ENCODE measurements around the gene MLLT3. TPM values are rescaled to one million over a fixed set of nuclear protein-coding genes. Genes with fewer than 3 reads are reported as not detected.

The MLLT3 gene
- total RNA-seq, 4 donors from 2014 or later: 9.4 to 38.2 (median 30.2) TPM

DNA sequence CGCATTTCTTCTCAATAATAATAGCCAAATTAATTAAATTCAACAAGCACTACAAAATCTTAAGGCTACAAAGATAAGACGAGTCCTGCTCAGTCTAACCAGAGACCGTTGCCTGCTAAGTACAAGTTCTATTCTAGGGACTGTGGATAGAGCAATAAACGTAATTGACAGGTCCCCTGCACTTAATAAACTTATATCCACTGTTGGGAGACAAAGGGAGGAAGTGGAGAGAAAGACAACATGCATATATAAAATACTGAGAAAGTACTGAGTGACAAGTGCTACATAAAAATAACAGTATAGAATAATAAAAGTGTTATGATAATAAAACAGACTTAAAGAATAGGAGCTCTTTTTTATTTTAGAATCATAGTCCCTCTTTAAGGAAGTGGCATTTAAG lies 158.1 kb downstream of the MLLT3 start:
- H3K4me1 ChIP-seq: peaks cover 0 to 9% (median 2%) of the 10 kb centered on the region in 4 donors
- no peaks in the 10 kb centered on the region for H3K36me3 ChIP-seq
- in situ Hi-C loops (cut with MboI; ENCODE audit: low pct_ligation_motif_present in 1 of 4, low pct_unique_long_range_greater_than_20kb in 1 of 4, low sequenced_read_pairs in 3 of 4): no loop called here
- TF ChIP-seq EP300 (IDR thresholded peaks at IDR 0.05; ENCODE audit: low read depth) (no peak), POLR2AphosphoS5 (IDR thresholded peaks at IDR 0.05) (no peak), POLR2A (IDR thresholded peaks at IDR 0.05) (no peak)
- TF ChIP-seq, protein P1, sequence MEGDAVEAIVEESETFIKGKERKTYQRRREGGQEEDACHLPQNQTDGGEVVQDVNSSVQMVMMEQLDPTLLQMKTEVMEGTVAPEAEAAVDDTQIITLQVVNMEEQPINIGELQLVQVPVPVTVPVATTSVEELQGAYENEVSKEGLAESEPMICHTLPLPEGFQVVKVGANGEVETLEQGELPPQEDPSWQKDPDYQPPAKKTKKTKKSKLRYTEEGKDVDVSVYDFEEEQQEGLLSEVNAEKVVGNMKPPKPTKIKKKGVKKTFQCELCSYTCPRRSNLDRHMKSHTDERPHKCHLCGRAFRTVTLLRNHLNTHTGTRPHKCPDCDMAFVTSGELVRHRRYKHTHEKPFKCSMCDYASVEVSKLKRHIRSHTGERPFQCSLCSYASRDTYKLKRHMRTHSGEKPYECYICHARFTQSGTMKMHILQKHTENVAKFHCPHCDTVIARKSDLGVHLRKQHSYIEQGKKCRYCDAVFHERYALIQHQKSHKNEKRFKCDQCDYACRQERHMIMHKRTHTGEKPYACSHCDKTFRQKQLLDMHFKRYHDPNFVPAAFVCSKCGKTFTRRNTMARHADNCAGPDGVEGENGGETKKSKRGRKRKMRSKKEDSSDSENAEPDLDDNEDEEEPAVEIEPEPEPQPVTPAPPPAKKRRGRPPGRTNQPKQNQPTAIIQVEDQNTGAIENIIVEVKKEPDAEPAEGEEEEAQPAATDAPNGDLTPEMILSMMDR (IDR thresholded peaks at IDR 0.05): no peak
- no peak overlapping the region for H3K27ac ChIP-seq
- no peaks in the 10 kb centered on the region for H3K27me3 ChIP-seq
- intact Hi-C loops (cut with DNase I; ENCODE audit: low total_unique reads): no loop called here
- no peak overlapping the region for H3K4me3 ChIP-seq
- no peaks in the 10 kb centered on the region for H3K9me3 ChIP-seq
- WGBS, 2 donors (ENCODE audit: low coverage in 1 of 2): 86 to 88% methylated on average over 4 of the region's 4 CpGs
- no peak for DNase-seq

DNA sequence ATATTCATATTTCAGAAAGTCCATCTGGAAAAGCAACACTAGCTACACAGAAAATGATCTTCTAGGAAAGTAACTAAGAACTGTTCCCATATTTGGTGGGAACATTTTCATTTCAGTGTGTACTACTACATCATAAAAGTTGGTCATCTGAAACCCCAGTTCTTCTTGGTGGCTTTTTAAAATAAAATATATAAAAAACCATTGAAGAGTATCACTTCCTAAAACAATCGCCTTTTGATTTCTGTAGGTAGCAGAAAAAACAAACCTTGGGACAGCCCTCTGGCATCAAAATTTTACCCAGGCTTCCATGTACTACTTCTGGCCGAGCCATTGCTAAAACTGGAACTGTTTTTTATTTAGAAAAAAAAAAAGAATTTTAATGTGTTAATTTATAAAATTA lies 158.5 kb downstream of the MLLT3 start:
- no peaks in the 10 kb centered on the region for H3K9me3 ChIP-seq
- intact Hi-C loops (cut with DNase I; ENCODE audit: low total_unique reads) (no loop called here), in situ Hi-C loops (cut with MboI; ENCODE audit: low pct_ligation_motif_present in 1 of 4, low pct_unique_long_range_greater_than_20kb in 1 of 4, low sequenced_read_pairs in 3 of 4) (no loop called here)
- no peak overlapping the region for H3K4me3 ChIP-seq
- peaks cover 0 to 9% (median 2%) of the 10 kb centered on the region in 4 donors for H3K4me1 ChIP-seq
- H3K27me3 ChIP-seq: no peaks in the 10 kb centered on the region
- TF ChIP-seq POLR2AphosphoS5 (IDR thresholded peaks at IDR 0.05): no peak
- no peak for TF ChIP-seq EP300 (IDR thresholded peaks at IDR 0.05; ENCODE audit: low read depth)
- TF ChIP-seq POLR2A (IDR thresholded peaks at IDR 0.05): no peak
- TF ChIP-seq, protein P1 (IDR thresholded peaks at IDR 0.05): no peak
- no peaks in the 10 kb centered on the region for H3K36me3 ChIP-seq
- 69 to 92% methylated on average over 2 of the region's 2 CpGs for WGBS, 2 donors (ENCODE audit: low coverage in 1 of 2)
- DNase-seq: no peak
- no peak overlapping the region for H3K27ac ChIP-seq

DNA sequence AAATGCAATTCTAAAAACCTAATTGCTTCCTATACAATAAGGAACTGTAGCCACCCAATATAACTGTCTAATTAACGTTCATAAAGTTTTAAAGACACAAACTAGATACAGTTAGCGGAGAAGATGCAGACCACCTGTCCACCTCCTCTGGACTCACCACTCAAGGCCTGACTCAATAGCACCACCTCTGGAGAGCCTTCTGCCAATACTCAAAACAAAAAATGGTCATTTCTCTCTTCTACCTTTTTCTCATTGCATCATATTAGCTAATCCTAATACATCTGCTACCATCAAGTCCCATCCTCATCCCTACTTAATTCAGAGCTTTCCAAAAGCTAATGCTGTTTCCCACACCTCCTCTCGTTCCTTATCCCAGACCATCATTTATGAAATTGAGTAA lies 159.9 kb downstream of the MLLT3 start:
- Histone ChIP-seq H3K27me3 (no peaks in the 10 kb centered on the region), H3K27ac (no peak overlapping the region), H3K36me3 (no peaks in the 10 kb centered on the region), H3K9me3 (no peaks in the 10 kb centered on the region), H3K4me3 (no peak overlapping the region), H3K4me1 (peaks cover 0 to 9% (median 2%) of the 10 kb centered on the region in 4 donors)
- TF ChIP-seq, protein P1 (IDR thresholded peaks at IDR 0.05): no peak
- no peak for TF ChIP-seq EP300 (IDR thresholded peaks at IDR 0.05; ENCODE audit: low read depth)
- no peak for DNase-seq
- in situ Hi-C loops (cut with MboI; ENCODE audit: low pct_ligation_motif_present in 1 of 4, low pct_unique_long_range_greater_than_20kb in 1 of 4, low sequenced_read_pairs in 3 of 4) (no loop called here), intact Hi-C loops (cut with DNase I; ENCODE audit: low total_unique reads) (no loop called here)
- WGBS, 2 donors (ENCODE audit: low coverage in 1 of 2): 69 to 79% methylated on average over 2 to 3 of the region's 3 CpGs

DNA sequence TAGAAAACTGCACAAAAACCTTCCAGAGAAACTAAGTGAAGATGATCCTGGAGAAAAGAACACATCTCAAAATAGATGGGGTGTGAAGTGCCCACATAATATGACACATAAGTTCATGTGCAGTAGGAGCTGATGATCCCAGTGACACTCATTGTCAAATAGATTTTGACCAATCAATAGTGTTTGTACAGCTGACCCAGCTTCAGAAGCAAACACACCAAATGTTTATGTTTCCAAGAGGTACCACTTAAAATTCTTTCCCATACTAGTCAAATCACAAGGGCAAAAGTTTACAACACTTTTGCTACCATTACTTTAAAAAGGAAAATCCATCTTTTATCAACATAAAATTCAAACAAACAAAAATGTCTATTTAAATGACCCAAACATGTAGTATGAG lies 175.0 kb downstream of the MLLT3 start:
- Histone ChIP-seq H3K27ac (no peak overlapping the region), H3K27me3 (no peaks in the 10 kb centered on the region), H3K4me1 (peaks cover 6 to 15% (median 11%) of the 10 kb centered on the region in 4 donors), H3K4me3 (no peak overlapping the region), H3K9me3 (no peaks in the 10 kb centered on the region), H3K36me3 (no peaks in the 10 kb centered on the region)
- TF ChIP-seq POLR2AphosphoS5 (IDR thresholded peaks at IDR 0.05) (no peak), EP300 (IDR thresholded peaks at IDR 0.05; ENCODE audit: low read depth) (no peak), POLR2A (IDR thresholded peaks at IDR 0.05) (no peak)
- TF ChIP-seq, protein P1 (IDR thresholded peaks at IDR 0.05): no peak
- no peak for DNase-seq
- intact Hi-C loops (cut with DNase I; ENCODE audit: low total_unique reads) (no loop called here), in situ Hi-C loops (cut with MboI; ENCODE audit: low pct_ligation_motif_present in 1 of 4, low pct_unique_long_range_greater_than_20kb in 1 of 4, low sequenced_read_pairs in 3 of 4) (no loop called here)
